Amniotic stem cell (primary cell): Measurements from ENCODE around the gene PRDM15.
A peak's percentile ranks its signal among the peaks of the same experiment; 100 is the strongest.

Experiments used
- DNase-seq: peaks from one replicate; lab custom pipeline; 2025; lab: John Stamatoyannopoulos, UW

Gene PRDM15

DNA sequence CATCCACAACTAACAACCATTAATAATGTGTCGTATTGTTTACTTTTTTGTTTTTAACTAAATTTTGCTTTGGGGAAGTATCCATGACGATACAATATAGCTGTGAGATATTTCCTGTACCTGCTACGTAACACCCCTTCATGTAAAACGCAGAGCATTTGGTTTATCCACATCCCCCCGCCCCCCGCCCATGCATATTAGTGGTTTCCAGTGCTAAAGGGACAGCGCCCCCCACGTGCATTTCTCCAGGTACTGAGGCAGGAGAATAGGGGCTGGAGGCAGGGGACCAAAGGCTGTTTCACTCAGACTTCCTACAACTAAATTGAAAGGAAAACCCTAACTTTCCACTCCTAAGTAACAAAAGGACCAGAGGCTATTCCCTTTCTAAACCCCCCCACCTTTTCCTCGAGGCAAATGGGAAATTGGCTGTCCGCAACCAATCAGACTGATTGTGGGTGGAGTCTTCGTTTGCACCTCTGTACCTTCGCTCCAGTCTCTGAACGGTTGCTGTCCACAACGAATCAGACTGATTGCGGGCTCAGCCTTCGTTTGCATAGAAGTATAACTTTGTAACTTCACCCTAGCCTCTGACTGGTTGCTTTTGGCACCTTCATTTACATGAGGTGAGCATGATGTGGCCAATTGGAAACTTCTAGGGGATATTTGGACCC lies 100.1 kb downstream of the PRDM15 start:
- DNase-seq, result no peak

DNA sequence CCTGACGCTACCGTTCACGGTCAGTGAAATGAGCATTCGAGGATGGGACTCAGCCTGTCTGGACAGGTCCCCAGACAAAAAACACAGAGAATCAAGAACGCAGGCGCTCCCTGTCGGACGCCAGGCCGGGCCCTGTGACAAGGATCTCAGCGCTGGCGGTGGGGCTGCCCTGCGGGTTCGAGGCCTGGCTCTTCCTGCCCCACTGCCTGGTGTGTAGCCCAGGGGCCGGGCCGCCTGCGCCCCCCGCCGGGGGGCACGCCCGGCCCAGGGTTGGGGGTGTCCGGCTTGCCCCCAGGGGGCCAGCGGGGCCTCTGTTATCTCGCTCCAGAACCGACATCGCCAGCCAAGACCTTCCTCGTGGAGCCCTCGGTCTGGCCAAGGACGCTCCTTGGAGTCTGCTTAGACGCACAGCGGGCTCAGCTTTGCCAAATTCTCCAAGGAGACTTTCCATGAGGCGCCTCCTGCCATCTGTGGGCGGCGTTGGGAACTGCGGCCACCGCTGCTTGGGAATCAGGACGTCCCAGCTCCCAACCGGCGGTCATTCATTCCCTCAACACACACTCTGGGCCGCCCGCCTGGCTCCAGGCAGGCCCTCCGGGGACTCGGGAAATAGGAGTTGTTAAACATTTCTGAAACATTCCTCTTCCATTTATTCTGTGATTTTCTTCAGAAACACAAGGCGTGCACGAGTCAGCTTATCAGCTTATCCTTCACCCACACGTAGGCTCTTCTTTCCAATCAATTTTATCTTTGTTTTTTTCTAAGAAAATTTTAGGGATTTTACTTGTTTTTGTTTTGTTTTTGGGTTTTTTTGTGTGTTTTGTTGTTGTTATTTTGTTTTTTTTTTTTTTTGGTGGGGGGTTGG lies 101.0 kb downstream of the PRDM15 start:
- DNase-seq, result peak; percentile 77

DNA sequence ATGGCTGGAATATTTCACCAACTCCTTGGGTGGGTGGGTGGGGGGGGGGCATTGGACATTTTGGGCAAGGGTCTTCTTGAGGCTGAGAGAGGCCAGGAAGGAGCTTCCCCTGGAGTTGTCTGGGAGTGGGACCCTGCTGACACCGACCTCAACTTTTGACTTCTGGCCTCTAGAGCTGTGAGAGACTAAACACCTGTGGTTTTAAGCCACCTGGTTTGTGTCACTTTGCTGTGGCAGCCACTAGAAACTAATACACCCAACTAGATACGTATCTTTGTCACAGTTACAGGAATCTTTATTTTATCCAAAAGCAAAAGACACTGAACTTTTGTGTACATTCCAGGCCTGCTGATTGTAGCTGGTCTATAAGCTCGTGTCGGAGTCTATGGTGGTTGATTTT lies 102.4 kb downstream of the PRDM15 start:
- no peak for DNase-seq

DNA sequence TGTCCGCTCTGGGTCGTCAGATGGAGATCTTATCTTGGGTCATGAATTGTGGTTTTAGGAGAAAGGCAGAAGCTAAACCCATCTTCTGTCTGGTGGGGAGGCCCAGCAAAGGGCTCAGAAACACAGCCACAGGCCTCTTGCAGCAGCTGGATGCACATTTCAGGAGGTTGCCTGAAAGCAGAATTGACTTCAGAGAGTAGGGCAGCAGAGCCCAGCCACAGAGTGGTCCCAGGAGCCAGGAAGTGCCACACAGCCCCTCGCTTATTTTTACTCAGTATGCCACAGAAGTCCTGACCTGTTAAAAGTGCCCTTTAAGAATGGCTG lies 104.0 kb downstream of the PRDM15 start:
- DNase-seq, result no peak

DNA sequence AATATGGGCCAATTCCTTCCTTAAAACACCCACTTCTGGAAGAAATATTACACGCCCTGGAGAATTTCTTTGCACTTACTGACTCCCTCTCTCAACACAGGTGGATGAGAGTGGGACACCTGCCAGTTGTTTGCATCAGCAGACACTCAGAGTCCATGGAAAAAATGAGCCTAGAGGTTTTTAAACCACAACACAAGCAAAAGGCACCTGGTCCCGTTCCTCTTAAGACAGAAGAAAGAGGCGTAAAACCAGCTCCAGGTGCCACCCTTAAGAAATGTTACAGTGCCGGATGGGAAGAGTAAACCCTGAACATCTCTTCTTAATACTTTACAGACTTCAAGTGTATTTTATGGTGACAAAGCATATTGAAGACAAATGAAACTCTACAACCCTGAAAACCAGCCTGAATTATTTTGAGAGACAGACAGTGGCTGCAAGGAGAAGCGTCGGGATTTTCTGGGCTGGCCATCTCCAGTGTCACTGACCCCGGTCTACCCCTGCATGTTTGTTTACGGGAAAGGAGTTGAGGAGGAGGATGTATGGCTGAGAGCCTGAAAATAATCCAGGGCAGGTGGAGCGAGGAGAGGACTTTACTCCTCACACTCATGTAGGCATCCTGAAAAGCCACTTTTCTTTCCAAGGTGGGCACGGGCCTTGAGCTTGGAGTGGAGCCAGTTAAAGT lies 104.5 kb downstream of the PRDM15 start:
- no peak for DNase-seq

DNA sequence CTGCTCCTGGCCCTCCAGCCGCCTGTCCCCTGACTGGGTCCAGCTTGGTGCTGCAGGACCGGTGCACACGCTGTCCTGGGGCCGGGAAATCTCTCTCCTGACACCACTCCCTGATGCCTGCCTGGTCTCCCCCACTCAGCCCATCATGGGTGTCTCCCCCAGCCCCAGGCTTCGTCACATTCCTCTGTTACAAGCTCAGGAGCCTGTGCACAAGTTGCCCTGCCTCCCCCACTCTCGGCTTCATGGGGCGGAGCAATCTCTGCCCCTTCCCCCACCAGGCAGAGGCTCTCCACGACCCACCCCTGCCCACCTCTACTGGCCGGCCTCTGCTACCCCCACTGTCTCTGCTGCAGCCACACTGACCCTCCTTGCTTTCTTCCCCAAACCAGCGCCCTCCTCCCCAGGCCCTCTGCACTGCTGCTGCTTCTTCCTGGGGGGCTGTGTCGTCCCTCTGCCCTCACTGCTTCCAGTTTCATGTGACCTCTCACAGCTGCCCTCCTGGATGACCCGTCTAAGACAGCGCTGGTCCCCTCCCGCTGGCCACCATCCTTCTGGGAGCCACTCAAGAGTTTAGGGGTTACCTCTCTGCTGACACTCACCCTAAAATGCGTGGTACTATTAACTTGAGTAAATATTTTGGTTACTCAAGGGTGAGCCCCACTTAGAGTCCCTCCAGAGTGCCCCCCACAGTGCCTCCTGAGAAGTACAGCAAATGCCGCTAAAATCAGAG lies 106.6 kb downstream of the PRDM15 start:
- no peak for DNase-seq

DNA sequence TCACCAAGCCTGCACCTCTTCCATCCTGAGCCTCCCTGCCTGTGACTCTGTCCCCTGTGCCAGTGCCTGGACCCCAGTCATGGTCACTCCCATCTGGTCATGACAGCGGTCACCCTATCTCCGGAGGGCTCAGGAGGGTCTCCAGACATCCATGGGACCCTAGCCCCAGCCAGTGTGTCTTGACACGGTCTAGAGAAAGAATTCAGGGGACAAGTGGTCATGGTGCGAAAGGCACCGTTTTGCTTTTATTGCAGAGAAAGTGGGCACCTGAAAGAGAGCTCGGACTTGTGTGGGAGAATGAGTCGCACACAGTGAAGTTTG lies 107.6 kb downstream of the PRDM15 start:
- DNase-seq, result no peak

DNA sequence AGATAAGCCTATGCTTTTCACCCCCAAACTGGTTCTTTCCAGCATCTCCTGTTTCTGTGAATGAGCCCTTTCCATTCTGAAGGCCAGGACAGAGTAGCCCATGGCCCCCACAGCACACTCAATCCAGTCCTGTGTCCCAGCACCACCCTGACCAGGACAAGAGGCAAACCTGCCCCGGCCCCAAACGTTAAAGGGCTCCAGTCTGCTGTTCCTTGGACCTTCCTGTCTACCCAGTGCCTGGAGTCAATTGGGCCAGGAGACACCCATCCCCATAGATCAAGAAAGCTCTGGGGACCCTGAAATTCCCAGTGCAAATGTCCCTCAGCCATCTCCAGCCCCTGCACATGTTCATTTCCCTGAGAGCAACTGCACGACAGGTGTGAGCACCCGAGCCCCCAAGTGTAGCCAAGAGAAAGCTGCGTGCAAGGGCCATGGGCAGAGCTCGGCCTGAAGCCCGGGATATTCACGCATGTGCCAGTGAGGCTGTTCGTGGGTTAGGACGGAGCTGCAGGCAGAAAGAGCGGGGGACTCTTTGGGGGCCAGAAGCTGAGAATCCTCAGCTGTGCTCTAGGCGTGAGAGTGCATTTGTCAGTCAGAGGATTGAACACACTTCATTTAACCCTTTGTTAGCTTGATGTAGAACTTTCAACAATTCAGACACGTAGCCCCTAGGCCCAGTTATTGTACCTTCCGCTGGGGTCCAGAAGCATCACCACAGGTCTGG lies 108.1 kb downstream of the PRDM15 start:
- DNase-seq, result no peak

DNA sequence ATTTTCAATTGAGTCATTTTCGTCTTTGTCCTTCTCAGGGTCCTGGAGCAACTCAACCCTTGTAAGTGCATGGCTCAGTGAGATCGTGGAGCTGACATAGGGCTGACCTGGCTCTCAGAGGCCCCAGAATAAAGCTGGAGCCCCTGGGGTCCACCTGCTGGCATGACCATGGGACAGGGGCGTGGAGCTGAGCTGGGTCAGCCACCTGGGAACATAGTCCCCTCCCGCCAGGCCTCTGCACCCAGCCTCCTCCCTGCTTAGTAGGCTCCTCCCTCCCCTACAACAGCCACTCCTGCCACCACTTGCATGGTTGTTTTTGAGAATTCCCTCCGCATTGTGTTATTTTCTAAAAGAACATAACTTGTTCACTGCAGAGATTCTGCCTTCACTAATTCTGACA lies 109.2 kb downstream of the PRDM15 start:
- DNase-seq, result no peak

DNA sequence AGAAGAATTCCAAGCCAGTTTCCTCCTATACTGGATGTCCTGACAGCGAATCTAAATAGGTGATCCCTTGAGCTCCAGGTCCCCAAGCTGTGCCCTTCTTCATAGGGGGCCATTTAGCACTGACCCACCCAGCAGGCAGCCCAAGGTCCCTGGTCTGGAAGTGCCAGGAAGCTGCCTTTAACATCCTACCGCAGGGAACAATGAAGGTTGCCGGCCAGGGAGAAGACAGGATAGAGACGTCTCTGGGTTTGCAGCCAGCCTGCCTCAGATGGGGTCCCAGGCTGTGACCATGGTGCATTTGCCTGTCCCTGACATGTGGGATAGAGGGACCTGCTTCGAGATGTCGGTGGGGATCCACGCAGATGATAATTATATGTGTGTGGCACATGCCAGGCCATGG lies 109.6 kb downstream of the PRDM15 start:
- DNase-seq, result no peak

DNA sequence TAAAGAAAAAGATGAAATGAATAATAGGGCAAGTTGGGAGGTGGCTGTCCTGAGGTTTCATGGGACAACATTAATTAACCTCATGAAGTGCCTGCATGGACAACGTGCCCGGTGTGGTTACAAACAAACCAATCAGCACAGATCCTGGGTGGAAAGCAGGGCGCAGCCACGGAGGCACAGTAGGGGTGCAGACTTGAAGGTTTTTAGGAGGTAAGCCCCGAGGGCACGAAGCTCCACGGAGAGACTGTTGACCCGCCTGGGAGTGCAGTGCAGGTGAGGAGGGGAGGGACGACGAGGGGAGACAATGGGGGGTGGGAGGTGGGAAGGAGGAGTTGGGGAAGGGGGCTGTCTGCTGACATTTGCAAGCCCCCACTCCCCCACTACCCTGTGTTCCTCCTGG lies 110.0 kb downstream of the PRDM15 start:
- no peak for DNase-seq

DNA sequence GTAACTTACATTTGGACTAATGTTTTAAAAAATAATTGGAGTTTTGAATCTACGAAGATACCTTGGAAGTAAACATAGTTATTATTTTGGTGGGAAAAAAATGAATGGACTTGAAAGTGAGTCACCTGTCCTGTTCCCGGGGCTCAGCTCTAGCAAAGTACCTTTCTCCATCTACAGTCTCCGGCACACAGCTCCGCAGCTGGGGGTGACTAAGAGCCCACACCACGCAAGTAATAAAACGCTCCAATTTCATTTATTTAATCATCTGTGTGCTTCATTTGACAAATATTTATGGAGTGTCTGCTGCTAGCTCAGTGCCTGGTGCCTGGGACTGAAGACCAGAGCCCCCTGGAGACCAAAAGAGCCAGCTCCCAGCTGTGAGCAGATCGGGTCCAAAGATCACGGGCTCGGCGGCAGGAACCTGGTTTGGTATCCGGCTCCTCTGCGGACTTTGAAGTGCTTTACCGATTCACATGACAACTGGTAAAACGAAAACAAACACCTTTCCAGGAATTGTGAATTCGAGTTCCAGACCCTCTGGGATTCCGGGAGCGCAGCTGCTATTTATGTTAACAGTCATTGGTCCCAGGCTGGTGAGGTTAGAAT lies 110.6 kb downstream of the PRDM15 start:
- DNase-seq, result peak; percentile 50

DNA sequence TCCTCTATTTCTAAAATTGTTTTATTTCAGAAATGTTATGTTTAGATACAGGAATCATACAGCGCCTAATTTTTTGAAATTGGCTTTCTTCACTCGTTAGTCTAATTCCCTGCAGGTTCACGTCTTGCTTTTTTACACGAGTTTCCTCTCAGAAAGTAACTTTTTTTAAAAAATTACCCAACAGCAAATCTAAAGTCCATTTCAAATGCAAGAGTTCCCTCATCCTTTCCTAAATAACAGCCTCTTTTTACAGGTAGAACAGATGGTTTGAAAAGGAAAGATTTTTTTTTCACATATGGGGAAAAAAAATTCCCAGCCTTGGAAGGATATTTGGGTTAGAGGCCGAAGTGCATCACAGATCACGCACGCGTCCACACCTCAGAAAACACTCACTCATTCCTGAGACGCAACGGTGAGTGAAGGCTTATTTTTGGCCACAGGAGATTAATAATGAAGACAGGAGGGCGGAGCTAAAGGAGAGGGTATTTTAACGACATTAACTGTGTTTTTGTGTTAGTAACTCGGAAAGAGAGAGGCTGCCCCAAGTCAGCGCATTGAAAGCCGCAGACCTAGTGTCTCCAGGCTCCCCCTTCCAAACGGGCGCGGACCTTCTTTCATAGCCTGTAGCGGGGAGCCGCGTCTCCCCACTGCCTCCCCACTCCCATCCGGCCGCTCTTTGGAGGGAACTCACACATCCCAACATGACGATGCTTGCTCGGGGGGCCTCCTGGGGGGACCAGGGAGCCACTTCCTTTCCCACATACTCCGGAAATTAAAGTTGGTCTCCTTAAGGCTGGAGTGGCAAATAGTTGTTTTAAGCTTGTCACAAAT lies 111.3 kb downstream of the PRDM15 start:
- DNase-seq, result no peak

DNA sequence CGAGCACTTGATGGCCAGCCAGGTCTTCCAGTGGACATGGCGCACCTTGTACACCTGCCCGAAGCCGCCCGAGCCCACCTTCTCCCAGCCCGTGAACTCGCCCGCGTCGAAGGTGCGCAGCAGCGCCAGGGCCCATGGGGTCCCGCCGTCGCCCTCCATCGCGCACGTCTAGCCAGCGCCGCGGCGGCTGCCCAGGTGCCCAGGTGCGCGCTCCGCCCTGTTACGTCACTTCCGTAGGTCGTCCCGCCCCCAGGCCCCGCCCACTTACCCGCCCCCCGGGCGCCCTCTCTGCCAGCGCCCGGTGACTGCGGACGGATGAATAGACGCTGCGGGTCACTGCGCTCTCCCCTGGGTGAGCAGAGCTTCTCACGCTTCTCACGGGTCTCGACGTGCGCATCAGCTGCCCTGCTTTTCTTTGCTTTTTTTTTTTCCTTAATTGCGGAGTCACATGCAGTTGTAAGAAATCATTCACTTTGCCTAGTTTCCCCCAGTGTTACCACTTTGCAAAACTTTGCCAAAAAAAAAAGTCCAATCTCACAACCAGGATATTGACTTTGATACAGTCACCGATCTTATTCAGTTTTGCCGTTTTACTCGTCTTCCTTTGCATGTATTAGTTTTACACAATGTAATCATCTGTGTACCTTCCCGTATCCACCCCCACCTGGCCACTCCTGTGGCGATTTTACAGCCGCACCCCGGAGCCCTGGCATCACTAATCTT lies 112.1 kb downstream of the PRDM15 start, which contains the start of gene RIPK4:
TSS of gene RIPK4 (minus strand) at position 170 of the 723 bp plus-strand sequence. CDS start at position 159, 11 bp downstream.
- DNase-seq, result no peak

DNA sequence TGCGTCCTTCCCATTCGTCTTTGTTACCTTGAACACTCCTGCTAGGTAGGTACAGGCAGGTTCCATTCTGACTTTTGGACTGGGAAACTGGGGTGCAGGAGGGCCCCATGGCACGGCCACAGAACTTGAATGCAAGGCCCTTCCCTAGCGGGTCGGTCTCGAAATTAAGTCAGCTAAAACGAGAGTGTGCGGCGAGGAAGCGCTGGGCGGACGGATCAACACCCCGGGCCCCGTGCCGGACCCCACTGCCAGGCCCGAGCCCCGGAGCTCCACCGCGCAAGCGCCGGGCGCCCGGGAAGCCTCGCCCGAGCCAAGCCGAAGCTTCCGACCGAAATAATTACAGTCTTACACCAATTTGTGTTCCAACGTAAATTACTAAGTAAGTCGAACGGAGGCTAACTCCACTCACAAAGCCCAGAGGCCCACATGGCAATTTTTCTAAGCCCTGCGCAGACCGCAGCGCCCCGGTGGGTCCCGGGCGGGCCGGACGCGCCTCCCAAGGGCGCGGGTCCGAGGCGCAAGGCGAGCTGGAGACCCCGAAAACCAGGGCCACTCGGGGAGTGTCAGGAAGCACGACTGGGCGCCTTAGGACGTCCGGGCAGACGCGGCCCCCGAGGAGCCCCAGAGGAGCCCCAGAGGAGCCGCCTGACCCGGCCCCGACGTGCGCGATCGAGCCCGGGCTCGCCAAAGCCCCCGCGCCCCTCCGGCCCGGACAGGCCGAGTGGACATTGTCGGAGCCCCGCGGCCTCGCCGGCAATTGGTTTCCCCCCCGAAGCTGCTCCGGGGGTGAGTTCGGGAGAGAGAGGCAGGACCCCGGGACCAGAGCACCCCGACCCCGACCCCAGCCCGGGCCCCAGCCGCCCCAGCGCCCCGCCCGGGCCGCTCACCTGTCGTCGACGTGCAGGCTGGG lies 112.9 kb downstream of the PRDM15 start:
- DNase-seq, result no peak

DNA sequence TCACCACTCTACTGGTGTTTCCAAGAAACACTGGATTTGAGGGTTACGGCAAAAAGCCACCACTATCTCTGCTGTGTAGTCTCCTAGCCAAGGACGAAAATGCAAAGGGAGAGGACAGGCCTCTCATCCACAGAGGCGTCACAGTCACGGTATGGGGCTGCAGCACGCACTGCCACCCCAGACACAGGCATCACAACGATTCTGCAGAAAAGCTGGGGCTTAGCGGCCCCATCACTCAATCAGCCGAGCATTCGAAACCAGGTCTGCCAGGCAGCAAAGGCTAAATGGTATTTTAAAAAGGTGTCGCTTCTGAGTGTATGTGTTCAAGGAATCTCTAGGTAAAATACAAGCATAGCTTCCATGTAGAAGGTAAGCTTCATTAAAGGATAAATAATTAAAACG lies 113.7 kb downstream of the PRDM15 start:
- DNase-seq, result no peak

DNA sequence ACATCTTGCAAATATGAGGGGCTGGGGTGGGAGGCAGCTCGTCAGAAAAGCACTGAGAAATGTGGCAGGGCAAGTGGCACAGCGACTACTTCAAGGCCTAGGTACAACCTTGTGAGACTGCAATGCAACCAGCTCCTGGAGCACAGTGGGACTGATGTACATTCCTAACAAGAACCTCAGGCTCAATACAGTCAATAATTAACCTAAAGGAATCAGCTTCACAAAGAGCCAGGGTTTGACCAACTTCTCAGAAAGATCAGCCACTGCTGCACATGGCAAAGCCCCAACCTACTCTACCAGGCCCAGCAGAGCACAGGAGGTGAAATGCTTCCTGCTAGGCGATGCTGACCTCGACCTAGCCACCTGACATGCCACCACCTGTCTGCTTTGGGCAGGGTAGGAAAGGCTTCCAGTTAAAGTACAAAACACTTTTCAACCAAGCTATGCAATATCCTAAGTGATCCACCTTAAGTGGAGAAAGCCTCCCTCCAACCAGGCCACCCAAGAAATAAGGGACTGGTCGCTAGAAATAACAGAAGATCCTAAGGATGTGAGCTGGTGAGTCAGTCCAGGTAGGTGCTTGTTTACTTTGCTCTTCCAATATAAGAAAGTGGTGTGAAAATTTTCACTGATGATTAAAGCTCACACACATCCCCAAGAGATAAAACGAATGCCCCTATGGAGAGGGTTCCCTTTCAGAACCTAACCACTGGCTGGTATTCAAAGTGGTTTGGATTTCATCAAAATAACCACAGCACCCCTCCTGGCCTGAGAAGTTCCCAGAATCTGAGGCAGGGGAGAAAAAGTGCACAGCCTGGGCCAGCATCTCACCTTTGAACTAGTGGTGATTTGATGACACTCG lies 114.4 kb downstream of the PRDM15 start:
- DNase-seq, result no peak

DNA sequence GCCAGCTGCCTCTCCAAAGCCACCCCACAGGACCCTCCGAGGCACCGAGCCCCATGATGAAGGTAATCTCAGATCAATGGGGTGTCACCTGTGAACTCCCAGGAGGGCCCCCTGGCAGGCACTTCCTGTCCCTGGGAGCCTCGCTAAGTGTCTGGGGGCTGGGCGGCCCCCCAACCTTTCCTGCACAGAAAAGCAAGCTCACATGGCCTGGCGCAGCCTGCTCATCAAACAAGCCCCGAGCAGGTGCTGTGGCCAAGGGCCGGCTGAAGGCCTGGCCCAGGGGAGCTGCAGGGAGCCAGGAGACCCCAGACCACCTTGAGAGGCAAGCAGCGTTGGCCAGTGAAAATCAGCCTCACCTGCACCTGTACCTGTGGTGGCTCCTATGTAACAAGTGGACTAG lies 115.1 kb downstream of the PRDM15 start:
- no peak for DNase-seq
